SK-N-DZ (cell line): Measurements from ENCODE around the gene STAMBPL1.

Experiments
- DNase-seq: peaks from one replicate; pipeline ENCODE4 v3.0.0-alpha.2; 2015; ENCODE audit warnings: low spot score

The STAMBPL1 gene

DNA sequence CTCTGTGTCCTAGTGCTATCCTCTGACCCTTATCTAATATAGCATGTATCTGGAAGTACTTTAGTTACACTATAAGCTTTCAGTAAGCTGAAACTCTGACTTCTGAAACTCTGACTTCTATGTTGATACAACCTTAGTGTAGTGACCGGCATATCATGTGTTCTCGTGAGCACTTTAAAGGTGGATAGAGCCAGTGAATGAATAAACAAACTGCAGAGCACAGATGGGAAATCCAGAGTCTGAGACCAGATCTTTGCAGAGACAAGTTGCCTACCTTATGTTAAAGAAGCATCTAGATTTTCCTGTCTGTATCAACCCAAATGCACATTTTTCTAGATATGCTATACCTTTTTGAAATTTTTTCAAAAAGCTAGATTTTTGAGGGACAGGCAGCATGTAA lies 69.0 kb downstream of the STAMBPL1 start:
- no peak for DNase-seq

GRCh38 chr10:88949912-88950837 lies 70.1 kb downstream of the STAMBPL1 start:
- DNase-seq = no peak

GRCh38 chr10:88952647-88953111 lies 72.6 kb downstream of the STAMBPL1 start, which contains the start of gene ACTA2:
ACTA2 (minus strand) TSS chr10:88952773; CDS start chr10:88948930, 3,843 bp downstream.
- DNase-seq = no peak

GRCh38 chr10:88953662-88954061 lies 73.6 kb downstream of the STAMBPL1 start:
- no peak for DNase-seq

- no peak for DNase-seq
Measured at GRCh38 chr10:88954458-88955083, 74.5 kb downstream of the STAMBPL1 start.

DNA sequence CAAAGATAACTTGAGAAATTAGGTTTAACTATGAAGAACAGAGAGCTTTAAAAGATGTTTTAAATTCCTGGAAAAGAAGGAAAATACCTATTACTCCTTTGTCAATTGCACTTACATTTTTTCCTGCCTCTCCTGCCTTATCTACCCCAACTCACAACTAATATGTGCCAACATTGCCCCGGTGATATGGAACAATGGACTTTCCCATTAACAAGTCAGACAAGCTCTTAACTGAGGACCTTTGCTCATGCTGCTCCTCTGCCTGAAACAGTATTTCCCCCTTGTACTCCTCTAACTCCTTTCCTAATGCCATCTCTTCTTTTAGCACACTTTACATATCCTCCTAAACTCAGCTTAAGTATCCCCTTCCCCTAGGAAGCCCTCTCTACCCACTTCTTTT lies 77.3 kb downstream of the STAMBPL1 start:
- no peak for DNase-seq

DNA sequence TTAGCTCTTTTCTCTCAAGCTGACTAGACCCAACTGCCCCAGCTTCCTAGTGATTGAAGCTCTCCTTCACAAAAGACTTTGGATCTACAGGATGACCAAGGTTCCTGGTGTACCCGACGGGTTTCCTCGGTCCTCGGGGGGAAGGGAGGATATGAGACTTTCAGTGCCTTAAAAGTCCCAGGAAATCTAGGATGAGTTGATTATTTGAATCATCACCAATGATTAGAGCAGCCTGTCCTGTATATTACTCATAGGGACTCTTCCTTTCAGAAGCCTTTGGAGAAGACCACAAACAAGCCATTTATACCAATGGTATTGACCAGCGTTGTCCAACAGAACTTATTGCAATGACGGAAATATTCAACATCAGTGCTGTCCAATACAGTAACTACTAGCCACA lies 78.7 kb downstream of the STAMBPL1 start:
- no peak for DNase-seq

GRCh38 chr10:88960802-88961201 lies 80.8 kb downstream of the STAMBPL1 start:
- DNase-seq = no peak

- DNase-seq = no peak
Measured at GRCh38 chr10:88961266-88961665, 81.2 kb downstream of the STAMBPL1 start.

GRCh38 chr10:88962336-88962735 lies 82.3 kb downstream of the STAMBPL1 start:
- no peak for DNase-seq

DNA sequence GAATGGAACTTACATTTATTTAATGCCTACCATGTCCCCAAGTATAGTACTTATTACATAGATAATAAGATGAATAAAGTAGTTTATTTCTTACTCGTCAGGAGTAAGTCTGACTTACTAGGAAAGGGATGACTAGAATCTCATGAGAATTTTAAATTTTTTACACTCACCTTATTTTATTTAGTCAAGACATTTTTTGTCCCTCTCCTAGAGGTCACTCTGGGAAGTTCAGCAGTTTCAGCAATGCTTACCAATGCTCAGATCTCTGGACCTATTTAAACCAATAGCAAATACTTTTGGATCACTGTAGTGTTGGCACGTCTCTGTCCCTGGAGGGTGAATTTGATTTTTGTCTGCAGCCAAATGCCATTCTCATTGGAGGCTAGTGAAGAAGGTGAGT lies 83.3 kb downstream of the STAMBPL1 start:
- no peak for DNase-seq

- no peak for DNase-seq
Measured at GRCh38 chr10:88964360-88964759, 84.3 kb downstream of the STAMBPL1 start.

- DNase-seq = no peak
Measured at GRCh38 chr10:88964869-88965415, 84.9 kb downstream of the STAMBPL1 start.

DNA sequence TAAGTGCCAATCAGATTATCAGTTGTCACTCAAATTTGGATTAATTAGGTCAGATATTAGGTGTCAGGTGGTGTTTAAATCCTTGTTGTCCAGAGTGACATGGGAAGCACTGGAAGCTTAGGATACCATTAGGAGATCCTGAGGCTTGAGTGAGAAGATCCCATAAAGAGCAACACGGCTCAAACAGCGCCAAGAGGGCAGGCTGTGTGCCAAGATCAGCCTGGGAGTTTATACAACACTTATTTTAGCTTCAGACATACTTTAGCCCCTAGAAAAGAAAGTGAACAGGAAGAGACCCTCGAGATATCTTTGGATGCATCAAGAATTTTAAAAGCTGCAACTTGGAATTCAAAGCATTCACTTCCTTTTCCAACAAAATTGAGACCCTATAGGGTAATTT lies 86.8 kb downstream of the STAMBPL1 start:
- DNase-seq = no peak

DNA sequence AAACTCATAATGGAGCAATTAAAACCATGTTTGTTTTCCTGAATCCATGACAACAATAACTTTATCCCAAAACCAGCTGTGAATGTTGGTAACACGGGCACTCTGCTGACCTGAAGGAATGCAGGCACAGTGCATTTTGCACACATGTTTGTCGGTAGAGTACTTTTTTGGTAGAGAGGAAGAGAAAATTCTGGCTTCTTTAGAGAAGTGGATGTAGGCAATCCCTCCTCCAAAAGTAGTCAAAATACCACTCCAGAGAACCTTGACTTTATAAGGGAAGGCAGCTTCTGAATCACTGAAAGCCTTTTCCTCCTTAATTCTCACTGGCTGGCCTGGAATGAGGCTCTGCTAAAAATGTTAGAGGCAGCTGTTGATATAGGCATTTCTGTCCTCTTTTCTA lies 88.3 kb downstream of the STAMBPL1 start:
- no peak for DNase-seq

- no peak for DNase-seq
Measured at GRCh38 chr10:88971221-88972061, 91.4 kb downstream of the STAMBPL1 start.
